Stimulated activated CD8-positive, alpha-beta memory T cell treated with anti-CD3 and anti-CD28 coated beads, Interleukin-15, amount 100 ng/mL, for 24 hours (primary cell): ENCODE data around the gene PCDHB5.
"Not testable (repeated sequence)": the region's sequence is repeated elsewhere in the genome, so short reads cannot be mapped to it uniquely, and the experiment has no call there.

Experiments
- DNase-seq: peaks from one replicate; pipeline ENCODE4 v3.0.0-alpha.2; 2020; ENCODE audit warnings: low read depth

PCDHB5 gene

DNA sequence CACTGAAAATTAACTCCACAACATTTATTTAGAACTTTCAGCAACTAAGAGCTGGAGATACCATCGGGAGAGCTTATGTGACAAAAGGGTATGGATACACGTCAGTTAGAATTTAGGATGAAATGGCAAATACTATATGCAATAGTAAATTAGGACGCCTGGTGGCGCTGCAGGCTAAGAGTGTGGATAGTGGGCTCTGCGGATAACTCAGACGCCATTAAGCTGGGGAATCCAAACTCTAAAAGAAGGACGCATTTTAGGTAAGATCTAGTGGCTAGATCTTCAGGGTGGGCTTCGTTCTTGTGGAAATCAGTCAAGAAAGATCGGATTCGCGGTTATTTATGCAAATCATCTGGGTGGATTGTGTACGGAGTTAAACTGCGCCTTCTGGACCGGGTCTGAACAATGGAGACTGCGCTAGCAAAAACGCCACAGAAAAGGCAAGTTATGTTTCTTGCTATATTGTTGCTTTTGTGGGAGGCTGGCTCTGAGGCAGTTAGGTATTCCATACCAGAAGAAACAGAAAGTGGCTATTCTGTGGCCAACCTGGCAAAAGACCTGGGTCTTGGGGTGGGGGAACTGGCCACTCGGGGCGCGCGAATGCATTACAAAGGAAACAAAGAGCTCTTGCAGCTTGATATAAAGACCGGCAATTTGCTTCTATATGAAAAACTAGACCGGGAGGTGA lies at the start of gene PCDHB5:
TSS of gene PCDHB5 (plus strand) at position 177 of the 688 bp plus-strand sequence. CDS start at position 406, 229 bp downstream.
- no peak for DNase-seq

DNA sequence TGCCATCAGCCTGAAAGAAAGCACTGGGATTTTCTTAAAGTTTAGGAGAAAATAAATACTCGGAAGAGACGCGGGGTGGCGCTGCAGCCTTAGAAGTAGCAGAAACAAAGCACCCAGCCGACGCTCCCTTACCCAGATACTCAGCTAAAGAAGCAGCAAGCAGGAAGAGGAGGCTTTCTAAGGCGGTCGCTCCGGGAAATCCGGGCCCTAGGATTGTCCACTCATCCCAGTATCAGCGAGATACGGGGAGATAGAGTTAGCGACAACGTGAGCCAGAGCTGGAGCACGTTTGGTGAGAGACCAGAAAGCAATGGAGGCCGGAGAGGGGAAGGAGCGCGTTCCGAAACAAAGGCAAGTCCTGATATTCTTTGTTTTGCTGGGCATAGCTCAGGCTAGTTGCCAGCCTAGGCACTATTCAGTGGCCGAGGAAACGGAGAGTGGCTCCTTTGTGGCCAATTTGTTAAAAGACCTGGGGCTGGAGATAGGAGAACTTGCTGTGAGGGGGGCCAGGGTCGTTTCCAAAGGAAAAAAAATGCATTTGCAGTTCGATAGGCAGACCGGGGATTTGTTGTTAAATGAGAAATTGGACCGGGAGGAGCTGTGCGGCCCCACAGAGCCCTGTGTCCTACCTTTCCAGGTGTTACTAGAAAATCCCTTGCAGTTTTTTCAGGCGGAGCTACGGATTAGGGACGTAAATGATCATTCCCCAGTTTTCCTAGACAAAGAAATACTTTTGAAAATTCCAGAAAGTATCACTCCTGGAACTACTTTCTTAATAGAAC lies 40.3 kb upstream of the PCDHB5 start, which contains the start of gene PCDHB2:
TSS of gene PCDHB2 (plus strand) at position 135 of the 782 bp plus-strand sequence. CDS start at position 311, 176 bp downstream.
- DNase-seq = no peak

DNA sequence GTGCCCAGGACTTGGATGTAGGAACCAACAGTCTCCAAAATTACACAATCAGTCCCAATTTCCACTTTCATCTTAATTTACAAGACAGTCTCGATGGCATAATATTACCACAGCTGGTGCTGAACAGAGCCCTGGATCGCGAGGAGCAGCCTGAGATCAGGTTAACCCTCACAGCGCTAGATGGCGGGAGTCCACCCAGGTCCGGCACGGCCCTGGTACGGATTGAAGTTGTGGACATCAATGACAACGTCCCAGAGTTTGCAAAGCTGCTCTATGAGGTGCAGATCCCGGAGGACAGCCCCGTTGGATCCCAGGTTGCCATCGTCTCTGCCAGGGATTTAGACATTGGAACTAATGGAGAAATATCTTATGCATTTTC lies 39.8 kb upstream of the PCDHB5 start:
- no peak for DNase-seq

DNA sequence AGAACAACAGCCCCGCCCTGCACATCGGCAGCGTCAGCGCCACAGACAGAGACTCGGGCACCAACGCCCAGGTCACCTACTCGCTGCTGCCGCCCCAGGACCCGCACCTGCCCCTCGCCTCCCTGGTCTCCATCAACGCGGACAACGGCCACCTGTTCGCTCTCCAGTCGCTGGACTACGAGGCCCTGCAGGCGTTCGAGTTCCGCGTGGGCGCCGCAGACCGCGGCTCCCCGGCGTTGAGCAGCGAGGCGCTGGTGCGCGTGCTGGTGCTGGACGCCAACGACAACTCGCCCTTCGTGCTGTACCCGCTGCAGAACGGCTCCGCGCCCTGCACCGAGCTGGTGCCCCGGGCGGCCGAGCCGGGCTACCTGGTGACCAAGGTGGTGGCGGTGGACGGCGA lies 38.8 kb upstream of the PCDHB5 start:
- not testable (repeated sequence) for DNase-seq

DNA sequence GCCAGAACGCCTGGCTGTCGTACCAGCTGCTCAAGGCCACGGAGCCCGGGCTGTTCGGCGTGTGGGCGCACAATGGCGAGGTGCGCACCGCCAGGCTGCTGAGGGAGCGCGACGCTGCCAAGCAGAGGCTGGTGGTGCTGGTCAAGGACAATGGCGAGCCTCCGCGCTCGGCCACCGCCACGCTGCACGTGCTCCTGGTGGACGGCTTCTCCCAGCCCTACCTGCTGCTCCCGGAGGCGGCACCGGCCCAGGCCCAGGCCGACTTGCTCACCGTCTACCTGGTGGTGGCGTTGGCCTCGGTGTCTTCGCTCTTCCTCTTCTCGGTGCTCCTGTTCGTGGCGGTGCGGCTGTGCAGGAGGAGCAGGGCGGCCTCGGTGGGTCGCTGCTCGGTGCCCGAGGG lies 38.4 kb upstream of the PCDHB5 start:
- DNase-seq = not testable (repeated sequence)

DNA sequence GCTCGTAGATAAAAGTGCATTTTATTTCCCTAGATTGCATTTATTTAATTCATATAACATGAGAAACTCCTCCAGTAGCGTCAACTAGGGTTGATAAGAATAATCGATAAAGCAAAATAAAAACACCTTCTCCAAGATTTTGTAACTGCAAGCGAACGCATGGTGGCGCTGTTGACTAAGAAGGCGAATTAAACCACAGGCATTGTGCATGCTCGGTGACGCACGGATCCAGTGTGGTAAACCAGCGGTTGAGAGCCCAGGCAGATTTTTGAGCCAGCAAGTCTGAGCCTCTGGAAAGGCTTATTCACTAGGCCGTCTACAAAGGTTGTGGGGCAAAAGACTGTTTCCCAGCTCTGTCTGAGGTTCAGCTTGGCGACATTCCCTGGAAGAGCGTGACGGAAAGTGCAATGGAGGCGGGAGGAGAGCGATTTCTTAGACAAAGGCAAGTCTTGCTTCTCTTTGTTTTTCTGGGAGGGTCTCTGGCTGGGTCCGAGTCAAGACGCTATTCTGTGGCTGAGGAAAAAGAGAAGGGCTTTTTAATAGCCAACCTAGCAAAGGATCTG lies 34.7 kb upstream of the PCDHB5 start, which contains the start of gene PCDHB3:
TSS of gene PCDHB3 (plus strand) at position 231 of the 563 bp plus-strand sequence. CDS start at position 408, 177 bp downstream.
- DNase-seq = no peak

DNA sequence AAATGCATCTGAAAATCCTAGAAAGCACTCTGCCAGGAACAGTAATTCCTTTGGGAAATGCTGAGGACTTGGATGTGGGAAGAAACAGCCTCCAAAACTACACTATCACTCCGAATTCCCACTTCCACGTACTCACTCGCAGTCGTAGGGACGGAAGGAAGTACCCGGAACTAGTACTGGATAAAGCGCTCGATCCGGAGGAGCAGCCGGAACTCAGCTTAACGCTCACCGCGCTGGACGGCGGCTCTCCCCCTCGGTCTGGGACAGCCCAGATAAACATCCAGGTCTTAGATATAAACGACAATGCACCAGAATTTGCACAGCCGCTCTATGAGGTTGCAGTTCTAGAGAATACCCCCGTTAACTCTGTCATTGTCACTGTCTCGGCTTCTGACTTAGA lies 33.9 kb upstream of the PCDHB5 start:
- DNase-seq = no peak

DNA sequence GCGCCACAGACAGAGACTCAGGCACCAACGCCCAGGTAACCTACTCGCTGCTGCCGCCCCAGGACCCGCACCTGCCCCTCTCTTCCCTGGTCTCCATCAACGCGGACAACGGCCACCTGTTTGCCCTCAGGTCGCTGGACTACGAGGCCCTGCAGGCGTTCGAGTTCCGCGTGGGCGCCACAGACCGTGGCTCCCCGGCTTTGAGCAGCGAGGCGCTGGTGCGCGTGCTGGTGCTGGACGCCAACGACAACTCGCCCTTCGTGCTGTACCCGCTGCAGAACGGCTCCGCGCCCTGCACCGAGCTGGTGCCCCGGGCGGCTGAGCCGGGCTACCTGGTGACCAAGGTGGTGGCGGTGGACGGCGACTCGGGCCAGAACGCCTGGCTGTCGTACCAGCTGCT lies 32.9 kb upstream of the PCDHB5 start:
- DNase-seq = not testable (repeated sequence)

DNA sequence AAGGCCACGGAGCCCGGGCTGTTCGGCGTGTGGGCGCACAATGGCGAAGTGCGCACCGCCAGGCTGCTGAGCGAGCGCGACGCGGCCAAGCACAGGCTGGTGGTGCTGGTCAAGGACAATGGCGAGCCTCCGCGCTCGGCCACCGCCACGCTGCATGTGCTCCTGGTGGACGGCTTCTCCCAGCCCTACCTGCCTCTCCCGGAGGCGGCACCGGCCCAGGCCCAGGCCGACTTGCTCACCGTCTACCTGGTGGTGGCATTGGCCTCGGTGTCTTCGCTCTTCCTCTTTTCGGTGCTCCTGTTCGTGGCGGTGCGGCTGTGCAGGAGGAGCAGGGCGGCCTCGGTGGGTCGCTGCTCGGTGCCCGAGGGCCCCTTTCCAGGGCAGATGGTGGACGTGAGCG lies 32.5 kb upstream of the PCDHB5 start:
- DNase-seq = not testable (repeated sequence)

DNA sequence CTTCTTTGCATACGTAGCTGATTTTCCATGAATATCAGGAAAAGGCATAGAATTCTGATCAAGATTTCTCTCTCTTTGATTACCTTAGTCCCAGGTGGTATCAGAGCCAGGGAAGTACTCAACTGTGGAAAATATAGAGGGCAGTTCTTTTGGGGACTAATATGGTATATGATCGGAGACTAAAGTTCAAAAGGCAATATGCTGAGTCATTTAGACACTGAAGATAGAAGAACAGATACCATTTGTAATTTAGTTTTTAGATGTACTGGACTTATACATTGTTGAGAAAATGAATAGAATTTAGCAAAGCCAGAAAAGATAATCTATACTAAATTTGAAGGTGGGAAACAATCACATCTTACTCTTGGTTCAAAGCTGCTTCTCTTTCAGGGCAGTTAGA lies 29.7 kb upstream of the PCDHB5 start:
- DNase-seq = no peak

DNA sequence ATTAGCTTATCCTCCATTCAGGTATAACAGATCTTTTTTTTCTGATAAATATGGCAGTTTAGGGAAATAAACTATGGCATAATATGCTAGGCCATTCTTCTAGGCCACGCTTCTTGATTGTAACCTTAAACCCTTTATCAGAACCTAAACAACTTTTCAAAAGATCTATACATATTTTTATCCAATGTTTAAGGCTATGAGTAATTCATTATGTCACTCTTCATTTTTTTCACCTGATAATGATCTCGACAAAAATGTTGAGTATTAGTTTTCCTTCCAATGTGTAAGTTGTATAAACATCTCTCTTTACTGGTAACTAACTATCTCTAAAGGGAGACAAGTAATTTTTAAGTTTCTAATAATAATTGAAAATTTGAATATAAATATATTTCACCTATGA lies 15.8 kb upstream of the PCDHB5 start:
- DNase-seq = no peak

DNA sequence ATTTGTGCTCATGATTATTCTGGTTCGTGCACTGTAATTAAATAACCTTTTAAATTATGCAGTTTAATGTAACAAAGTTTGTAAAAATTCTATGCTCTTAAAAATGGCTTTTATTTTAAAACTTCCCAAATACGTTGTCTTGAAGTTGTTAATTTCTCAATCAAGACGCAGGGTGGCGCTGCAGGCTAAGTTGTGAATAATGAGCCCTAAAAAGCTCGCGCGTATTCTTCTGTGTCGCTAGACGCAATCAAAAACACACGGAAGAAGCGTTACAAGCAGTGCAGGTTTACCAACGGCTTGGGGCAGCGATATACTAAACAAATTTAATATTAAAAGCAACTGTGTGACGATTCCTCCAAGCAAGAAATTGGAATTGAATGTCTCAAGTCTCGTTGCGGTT lies 13.4 kb upstream of the PCDHB5 start, which contains the start of gene PCDHB4:
TSS of gene PCDHB4 (plus strand) at position 256 of the 400 bp plus-strand sequence. CDS start 181 bp downstream, outside the sequence.
- no peak for DNase-seq

DNA sequence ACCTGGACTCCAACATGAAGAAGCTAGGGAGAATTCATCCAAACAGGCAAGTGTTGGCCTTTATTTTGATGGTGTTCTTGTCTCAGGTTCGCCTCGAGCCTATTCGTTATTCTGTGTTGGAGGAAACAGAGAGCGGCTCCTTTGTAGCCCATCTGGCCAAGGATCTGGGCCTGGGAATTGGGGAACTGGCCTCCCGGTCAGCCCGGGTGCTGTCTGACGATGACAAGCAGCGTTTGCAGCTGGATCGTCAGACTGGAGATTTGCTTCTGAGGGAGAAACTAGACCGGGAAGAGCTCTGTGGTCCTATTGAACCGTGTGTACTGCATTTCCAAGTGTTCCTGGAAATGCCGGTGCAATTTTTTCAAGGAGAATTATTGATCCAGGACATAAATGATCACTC lies 13.0 kb upstream of the PCDHB5 start:
- no peak for DNase-seq

DNA sequence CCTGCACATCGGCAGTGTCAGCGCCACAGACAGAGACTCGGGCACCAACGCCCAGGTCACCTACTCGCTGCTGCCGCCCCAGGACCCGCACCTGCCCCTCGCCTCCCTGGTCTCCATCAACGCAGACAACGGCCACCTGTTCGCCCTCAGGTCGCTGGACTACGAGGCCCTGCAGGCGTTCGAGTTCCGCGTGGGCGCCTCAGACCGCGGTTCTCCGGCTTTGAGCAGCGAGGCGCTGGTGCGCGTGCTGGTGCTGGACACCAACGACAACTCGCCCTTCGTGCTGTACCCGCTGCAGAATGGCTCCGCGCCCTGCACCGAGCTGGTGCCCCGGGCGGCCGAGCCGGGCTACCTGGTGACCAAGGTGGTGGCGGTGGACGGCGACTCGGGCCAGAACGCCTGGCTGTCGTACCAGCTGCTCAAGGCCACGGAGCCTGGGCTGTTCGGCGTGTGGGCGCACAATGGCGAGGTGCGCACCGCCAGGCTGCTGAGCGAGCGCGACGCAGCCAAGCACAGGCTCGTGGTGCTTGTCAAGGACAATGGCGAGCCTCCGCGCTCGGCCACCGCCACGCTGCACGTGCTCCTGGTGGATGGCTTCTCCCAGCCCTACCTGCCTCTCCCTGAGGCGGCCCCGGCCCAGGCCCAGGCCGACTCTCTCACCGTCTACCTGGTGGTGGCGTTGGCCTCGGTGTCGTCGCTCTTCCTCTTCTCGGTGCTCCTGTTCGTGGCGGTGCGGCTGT lies 11.4 kb upstream of the PCDHB5 start:
- DNase-seq = not testable (repeated sequence)

DNA sequence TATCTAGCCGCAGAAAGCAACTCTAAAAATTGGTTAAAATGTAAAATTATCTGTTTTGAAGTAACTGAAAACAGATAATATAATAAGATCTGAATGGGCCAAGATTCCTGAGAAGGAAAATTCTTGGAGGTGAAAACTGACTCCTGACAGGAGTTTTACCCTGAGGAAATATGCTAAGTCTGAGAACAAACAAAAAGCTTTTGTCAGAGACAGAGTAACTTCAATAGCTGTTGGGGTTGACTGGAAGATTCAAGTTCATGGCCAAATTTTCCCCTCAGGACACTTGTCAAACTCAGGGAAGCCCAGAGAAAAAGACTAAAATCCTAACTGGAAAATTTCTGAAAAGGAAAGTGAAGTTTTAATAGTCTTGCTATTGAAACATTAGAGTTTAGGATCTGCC lies 7.7 kb upstream of the PCDHB5 start:
- no peak for DNase-seq

DNA sequence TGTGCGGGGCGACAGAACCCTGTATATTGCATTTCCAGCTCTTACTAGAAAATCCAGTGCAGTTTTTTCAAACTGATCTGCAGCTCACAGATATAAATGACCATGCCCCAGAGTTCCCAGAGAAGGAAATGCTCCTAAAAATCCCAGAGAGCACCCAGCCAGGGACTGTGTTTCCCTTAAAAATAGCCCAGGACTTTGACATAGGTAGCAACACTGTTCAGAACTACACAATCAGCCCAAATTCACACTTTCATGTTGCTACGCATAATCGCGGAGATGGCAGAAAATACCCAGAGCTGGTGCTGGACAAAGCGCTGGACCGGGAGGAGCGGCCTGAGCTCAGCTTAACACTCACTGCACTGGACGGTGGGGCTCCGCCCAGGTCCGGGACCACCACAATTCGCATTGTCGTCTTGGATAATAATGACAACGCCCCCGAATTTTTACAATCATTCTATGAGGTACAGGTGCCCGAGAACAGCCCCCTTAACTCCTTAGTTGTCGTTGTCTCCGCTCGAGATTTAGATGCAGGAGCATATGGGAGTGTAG lies 786 bp downstream of the PCDHB5 start:
- no peak for DNase-seq

DNA sequence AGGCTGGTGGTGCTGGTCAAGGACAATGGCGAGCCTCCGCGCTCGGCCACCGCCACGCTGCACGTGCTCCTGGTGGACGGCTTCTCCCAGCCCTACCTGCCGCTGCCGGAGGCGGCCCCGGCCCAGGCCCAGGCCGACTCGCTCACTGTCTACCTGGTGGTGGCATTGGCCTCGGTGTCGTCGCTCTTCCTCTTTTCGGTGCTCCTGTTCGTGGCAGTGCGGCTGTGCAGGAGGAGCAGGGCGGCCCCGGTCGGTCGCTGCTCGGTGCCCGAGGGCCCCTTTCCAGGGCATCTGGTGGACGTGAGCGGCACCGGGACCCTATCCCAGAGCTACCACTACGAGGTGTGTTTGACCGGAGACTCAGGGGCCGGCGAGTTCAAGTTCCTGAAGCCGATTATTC lies 2.3 kb downstream of the PCDHB5 start:
- DNase-seq = not testable (repeated sequence)

DNA sequence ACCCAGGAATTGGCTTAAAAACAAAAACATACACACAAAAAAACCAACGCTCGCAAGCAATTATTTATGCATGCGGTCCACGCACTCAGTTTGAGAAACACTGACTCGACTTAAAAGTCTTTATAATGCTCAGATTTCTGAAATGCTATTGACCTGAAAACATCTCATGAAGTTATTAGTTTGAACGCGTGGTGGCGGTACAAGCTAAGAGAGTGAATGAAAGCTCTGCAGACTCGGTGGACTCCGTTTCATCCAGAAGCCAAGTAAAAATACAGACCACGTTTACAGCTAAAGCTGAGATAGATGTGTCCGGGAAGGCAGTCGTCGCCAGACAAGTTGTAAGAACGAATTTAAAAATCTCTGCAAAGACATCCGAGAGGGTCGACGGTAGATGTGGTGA lies 14.8 kb downstream of the PCDHB5 start, which contains the start of gene PCDHB6:
TSS of gene PCDHB6 (plus strand) at position 246 of the 400 bp plus-strand sequence. CDS start 201 bp downstream, outside the sequence.
- no peak for DNase-seq

DNA sequence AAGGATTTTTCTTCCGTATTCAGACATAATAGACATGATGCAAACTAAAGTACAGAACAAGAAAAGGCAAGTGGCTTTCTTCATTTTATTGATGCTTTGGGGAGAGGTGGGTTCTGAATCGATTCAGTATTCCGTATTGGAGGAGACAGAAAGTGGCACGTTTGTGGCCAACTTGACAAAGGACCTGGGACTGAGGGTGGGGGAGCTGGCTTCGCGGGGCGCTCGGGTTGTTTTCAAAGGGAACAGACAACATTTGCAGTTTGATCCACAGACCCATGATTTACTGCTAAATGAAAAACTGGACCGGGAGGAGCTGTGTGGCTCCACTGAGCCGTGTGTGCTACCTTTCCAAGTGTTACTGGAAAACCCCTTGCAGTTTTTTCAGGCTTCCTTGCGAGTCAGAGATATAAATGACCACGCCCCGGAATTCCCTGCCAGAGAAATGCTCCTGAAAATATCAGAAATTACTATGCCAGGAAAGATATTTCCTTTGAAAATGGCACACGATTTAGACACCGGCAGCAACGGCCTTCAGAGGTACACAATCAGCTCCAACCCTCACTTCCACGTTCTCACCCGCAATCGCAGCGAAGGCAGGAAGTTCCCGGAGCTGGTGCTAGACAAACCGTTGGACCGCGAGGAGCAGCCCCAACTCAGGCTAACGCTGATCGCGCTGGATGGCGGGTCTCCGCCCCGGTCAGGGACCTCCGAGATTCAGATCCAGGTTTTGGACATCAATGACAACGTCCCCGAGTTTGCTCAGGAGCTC lies 15.4 kb downstream of the PCDHB5 start:
- DNase-seq = no peak

DNA sequence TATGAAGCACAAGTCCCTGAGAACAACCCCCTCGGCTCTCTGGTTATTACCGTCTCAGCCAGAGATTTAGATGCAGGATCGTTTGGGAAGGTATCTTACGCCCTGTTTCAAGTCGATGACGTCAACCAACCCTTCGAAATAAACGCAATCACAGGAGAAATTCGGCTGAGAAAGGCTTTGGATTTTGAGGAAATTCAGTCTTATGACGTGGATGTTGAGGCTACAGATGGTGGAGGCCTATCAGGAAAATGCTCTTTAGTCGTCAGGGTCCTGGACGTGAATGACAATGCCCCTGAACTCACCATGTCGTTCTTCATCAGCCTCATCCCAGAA lies 16.0 kb downstream of the PCDHB5 start:
- DNase-seq = no peak

DNA sequence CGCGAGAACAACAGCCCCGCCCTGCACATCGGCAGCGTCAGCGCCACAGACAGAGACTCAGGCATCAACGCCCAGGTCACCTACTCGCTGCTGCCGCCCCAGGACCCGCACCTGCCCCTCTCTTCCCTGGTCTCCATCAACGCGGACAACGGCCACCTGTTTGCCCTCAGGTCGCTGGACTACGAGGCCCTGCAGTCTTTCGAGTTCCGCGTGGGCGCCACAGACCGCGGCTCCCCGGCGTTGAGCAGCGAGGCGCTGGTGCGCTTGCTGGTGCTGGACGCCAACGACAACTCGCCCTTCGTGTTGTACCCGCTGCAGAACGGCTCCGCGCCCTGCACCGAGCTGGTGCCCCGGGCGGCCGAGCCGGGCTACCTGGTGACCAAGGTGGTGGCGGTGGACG lies 16.6 kb downstream of the PCDHB5 start:
- not testable (repeated sequence) for DNase-seq
